CD4-positive, alpha-beta T cell treated with Interleukin-4 for 1 hour (primary cell): Measurements from ENCODE around the gene ROGDI.

ENCODE experiments used
- DNase-seq, 2 donors: peaks; one replicate each; pipeline ENCODE4 v3.0.0-alpha.2; 2020 to 2022

Gene ROGDI

DNA sequence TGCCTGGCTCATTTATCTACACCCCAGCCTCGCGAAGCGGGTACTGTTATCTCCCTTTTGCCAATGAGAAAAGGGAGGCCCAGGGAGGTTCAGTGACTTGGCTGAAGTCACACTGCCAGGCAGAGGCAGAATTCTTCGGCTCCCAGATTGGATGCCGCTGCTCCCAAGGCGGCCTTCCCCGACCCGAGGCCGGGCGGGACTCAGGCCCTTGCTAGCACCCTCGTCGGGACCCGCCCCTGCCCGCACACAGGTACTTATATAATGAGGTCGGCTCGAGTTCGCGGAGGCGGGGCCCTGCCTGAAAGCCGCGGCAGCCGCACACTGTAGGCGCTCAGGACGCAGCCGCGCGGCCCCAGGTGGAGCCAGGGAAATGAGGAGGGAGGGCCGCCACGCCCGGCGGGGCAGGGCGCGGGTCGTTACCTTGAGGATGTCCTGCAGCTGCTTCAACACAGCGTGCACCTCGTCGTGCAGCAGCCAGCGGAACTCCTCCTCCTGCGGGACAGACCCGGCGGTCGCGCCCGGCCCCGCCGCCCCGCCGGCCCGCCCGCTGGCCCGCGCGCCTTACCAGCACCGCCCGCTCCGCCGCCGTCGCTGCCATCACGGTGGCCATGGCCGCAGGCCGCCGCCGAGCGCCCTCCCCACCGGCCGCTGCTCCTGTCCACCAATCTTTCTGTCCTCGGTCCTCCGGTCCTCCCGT lies at the start of gene ROGDI:
Gene ROGDI, minus strand, starts transcription at position 672 of the 697 bp plus-strand sequence. Its CDS starts 62 bp downstream, at position 610.
- DNase-seq = peak; percentile 89 to 90

DNA sequence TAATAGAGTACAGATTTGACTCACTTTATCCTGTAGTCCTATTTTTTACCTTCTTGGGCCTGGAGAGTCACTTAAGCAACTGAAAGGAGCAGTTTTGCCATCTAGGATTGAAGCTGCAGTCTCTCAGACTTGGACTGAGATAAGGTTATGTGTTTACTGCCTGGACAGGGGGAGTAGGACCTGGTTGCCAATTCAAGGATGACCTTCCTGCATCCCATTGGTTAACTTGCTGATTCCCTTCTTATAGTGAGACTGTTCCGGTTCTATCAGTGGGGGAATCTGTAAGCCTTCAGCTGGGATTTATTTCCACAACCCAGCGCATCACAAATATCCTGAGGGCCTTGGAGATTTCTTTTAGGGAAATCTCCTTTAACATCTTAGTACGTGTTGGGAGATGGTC lies 47.8 kb upstream of the ROGDI start:
- no peak for DNase-seq

DNA sequence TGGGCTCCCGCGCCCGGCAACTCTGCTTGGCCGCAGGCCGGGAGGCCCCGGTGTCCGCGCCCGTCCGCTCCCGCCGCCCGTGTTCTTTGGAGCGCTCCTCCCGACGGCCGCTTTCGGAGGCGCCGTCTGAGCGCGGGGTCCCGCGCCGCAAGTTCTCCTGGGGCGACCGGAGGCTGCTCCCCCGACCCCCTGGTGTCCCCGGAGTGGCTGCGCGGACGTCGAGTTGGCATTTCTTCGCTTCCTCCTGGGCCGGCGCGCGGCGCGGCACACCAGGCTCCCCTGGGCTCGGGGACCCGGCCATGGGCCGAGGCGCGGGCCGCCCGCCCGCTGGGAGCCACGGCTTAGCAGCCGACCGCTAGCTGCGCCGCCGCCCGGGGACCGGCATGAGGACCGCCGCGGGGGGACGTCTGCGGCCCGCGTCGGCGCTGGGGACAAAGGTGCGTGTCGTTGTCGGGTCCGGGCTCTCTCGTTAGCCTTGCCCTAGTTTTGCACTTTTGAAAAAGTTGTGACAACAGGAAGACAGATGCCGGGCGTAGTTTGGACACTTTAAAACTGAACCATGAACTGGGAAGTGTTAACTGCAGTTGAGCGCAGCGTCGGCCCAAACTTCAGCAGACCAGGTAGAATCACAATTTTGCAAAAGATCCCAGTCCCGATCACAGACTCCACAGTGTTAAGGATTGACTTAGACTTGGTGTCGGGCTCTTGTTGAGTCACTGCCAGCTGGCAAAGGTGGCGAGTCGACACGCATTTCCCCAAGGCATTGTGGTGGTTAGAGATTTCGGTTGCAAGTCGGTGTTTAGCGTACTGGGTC lies 45.5 kb upstream of the ROGDI start:
- peak; percentile 36 to 48 for DNase-seq

GRCh38 chr16:4846901-4847773 lies 44.7 kb upstream of the ROGDI start, which contains the start of the genes GLYR1 and UBN1:
TSS of gene GLYR1 (minus strand) at chr16:4847288. CDS start at chr16:4847265, 23 bp downstream.
TSS of gene UBN1 (plus strand) at chr16:4847481. CDS start at chr16:4852918, 5,437 bp downstream.
- peak; percentile 98 to 99 for DNase-seq

GRCh38 chr16:4846503-4846900 lies 44.1 kb upstream of the ROGDI start:
- DNase-seq = peak; percentile 21 to 41

GRCh38 chr16:4840984-4841383 lies 38.6 kb upstream of the ROGDI start:
- DNase-seq = no peak

DNA sequence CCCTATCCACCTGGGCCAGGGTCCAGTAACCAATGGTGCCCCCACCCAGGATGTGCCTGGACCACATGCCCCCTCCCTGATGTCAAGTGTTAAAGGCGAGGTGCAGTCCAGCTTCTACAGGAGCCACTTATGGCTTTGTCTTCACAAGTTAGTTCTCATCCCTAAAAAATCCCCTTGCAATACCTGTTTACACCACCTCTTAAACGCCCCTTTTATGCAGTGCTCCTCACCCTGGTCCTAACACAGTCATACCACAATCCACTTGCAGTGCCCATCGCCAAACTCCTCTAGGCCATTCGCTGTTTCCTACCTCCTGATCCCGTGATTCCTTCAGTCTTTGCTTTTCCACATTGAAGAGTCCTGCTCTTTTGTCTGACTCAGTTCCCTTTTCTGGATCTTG lies 37.5 kb upstream of the ROGDI start:
- DNase-seq = no peak

GRCh38 chr16:4837733-4838501 lies 35.5 kb upstream of the ROGDI start:
- no peak for DNase-seq

DNA sequence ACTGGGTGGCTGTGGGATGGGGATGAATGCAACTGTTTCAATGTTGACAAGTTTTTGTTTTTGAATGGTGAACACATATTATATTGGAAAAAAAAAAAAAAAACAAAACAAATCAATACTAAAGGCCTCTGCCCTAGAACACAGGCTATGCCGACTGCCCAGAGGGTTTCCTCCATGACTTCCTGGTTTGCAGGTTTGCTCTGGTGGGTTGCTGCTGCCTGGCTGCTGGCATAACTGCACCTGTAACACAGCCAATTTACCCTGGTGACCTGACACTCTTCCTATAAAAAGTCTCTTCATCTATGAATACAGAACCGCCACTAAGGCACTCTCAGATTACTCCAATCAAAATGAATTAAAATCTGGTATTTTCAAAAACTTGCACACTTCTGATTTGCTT lies 34.3 kb upstream of the ROGDI start:
- no peak for DNase-seq

- DNase-seq = no peak
Observed at GRCh38 chr16:4833584-4833983, 31.2 kb upstream of the ROGDI start.

- DNase-seq = no peak
Observed at GRCh38 chr16:4832698-4833343, 30.4 kb upstream of the ROGDI start.

DNA sequence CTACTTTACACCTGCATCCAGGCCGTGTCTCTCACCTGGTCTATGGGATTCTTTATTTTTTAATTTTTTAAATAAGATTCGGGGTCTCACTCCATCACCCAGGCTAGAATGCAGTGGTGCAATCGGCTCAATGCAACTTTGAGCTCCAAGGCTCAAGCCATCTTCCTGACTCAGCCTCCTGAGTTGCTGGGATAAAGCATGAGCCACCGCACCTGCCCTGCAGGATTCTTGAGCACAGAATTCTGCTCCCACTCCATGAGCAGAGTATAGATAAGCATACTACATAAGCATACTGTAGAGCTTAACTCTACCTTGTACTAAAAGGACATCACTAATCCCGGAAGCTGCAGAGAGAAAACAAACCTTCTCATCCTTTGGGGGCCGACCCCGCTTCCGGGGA lies 29.2 kb upstream of the ROGDI start:
- no peak for DNase-seq

GRCh38 chr16:4830408-4830807 lies 28.0 kb upstream of the ROGDI start:
- no peak for DNase-seq

- DNase-seq = no peak
Observed at GRCh38 chr16:4828567-4829321, 26.3 kb upstream of the ROGDI start.

GRCh38 chr16:4826980-4827379 lies 24.5 kb upstream of the ROGDI start:
- no peak for DNase-seq

GRCh38 chr16:4826526-4826925 lies 24.1 kb upstream of the ROGDI start:
- DNase-seq = no peak

- DNase-seq = no peak
Observed at GRCh38 chr16:4825196-4825595, 22.8 kb upstream of the ROGDI start.

GRCh38 chr16:4820652-4821051 lies 18.2 kb upstream of the ROGDI start:
- DNase-seq = no peak

GRCh38 chr16:4814542-4815173 lies 12.2 kb upstream of the ROGDI start:
- DNase-seq = no peak

GRCh38 chr16:4814046-4814445 lies 11.6 kb upstream of the ROGDI start:
- DNase-seq = no peak
